SW 1271 (cell line): Measurements from ENCODE around the gene UNC5A.

Experiments
- DNase-seq, 2 experiments: peaks; one replicate each; lab custom pipeline; 2025; lab: John Stamatoyannopoulos, UW

UNC5A gene

GRCh38 chr5:176821441-176821840 is 11.1 kb downstream of the UNC5A start:
- DNase-seq = no peak

GRCh38 chr5:176822041-176822792 is 11.9 kb downstream of the UNC5A start:
- DNase-seq = peak in 1 of 2 experiments; percentile 17

GRCh38 chr5:176822793-176823481 is 12.6 kb downstream of the UNC5A start:
- DNase-seq = no peak

GRCh38 chr5:176823869-176824412 is 13.6 kb downstream of the UNC5A start:
- no peak for DNase-seq

- DNase-seq = no peak
Observed at GRCh38 chr5:176824604-176825003, 14.2 kb downstream of the UNC5A start.

GRCh38 chr5:176825234-176825633 is 14.9 kb downstream of the UNC5A start:
- DNase-seq = no peak

- DNase-seq = no peak
Observed at GRCh38 chr5:176825957-176826356, 15.6 kb downstream of the UNC5A start.

GRCh38 chr5:176827736-176828414 is 17.5 kb downstream of the UNC5A start:
- DNase-seq = no peak

GRCh38 chr5:176829320-176829719 is 19.0 kb downstream of the UNC5A start:
- DNase-seq = no peak

- DNase-seq = no peak
Observed at GRCh38 chr5:176830422-176830994, 20.1 kb downstream of the UNC5A start.

GRCh38 chr5:176830995-176831423 is 20.6 kb downstream of the UNC5A start:
- no peak for DNase-seq

GRCh38 chr5:176831425-176831824 is 21.1 kb downstream of the UNC5A start:
- DNase-seq = no peak

- no peak for DNase-seq
Observed at GRCh38 chr5:176832162-176832561, 21.8 kb downstream of the UNC5A start.

- no peak for DNase-seq
Observed at GRCh38 chr5:176833286-176833685, 22.9 kb downstream of the UNC5A start.

GRCh38 chr5:176835918-176836317 is 25.6 kb downstream of the UNC5A start:
- no peak for DNase-seq

GRCh38 chr5:176836811-176837706 is 26.7 kb downstream of the UNC5A start:
- DNase-seq = no peak

GRCh38 chr5:176837707-176838115 is 27.4 kb downstream of the UNC5A start:
- DNase-seq = no peak

- no peak for DNase-seq
Observed at GRCh38 chr5:176843673-176844072, 33.3 kb downstream of the UNC5A start.

- no peak for DNase-seq
Observed at GRCh38 chr5:176844281-176844680, 33.9 kb downstream of the UNC5A start.

- DNase-seq = no peak
Observed at GRCh38 chr5:176844706-176845391, 34.5 kb downstream of the UNC5A start.

- DNase-seq = no peak
Observed at GRCh38 chr5:176845392-176845713, 35.0 kb downstream of the UNC5A start.
